ENCODE data around the gene PXDN.
"Not testable (repeated sequence)": the region's sequence is repeated elsewhere in the genome, so short reads cannot be mapped to it uniquely, and the experiment has no call there.

The PXDN gene, protein sequence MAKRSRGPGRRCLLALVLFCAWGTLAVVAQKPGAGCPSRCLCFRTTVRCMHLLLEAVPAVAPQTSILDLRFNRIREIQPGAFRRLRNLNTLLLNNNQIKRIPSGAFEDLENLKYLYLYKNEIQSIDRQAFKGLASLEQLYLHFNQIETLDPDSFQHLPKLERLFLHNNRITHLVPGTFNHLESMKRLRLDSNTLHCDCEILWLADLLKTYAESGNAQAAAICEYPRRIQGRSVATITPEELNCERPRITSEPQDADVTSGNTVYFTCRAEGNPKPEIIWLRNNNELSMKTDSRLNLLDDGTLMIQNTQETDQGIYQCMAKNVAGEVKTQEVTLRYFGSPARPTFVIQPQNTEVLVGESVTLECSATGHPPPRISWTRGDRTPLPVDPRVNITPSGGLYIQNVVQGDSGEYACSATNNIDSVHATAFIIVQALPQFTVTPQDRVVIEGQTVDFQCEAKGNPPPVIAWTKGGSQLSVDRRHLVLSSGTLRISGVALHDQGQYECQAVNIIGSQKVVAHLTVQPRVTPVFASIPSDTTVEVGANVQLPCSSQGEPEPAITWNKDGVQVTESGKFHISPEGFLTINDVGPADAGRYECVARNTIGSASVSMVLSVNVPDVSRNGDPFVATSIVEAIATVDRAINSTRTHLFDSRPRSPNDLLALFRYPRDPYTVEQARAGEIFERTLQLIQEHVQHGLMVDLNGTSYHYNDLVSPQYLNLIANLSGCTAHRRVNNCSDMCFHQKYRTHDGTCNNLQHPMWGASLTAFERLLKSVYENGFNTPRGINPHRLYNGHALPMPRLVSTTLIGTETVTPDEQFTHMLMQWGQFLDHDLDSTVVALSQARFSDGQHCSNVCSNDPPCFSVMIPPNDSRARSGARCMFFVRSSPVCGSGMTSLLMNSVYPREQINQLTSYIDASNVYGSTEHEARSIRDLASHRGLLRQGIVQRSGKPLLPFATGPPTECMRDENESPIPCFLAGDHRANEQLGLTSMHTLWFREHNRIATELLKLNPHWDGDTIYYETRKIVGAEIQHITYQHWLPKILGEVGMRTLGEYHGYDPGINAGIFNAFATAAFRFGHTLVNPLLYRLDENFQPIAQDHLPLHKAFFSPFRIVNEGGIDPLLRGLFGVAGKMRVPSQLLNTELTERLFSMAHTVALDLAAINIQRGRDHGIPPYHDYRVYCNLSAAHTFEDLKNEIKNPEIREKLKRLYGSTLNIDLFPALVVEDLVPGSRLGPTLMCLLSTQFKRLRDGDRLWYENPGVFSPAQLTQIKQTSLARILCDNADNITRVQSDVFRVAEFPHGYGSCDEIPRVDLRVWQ (N-terminal part only)

DNA sequence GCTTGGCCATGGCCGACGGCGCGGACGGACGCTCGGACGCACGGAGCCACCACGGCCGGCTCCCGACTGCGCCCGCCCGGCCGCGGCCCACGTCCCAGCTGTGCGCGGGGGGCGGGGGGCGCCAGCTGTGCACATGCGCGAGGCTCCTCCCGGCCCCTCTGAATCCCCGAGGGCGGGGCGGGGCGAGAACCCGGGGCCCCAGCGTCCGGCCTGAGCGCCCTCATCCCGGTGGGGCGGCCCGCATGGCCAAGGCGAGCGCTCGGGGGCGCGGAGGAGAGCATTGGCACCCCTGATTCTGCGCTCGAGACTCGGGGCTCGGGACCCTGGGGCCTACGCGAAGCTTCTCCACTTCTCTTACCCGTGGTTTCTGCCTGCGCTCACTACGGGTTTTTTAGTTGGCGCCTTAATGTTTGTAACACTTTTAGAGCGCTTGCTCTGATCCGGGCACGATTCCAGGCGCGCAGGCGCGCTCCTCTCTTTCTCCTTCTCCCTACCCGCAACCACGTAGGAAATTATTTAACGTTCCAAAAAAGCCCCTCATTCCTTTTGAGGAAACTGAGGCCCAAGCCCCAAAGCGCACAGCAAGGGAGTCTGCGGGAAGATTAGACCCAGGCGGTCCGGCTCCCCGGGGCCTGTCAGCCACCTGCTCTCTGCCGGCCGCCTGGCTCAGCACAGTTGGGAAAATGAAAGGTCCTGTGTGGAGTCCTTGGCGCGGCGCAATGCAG, at the start of gene PXDN:
TSS of gene PXDN (minus strand) at position 70 of the 725 bp plus-strand sequence. CDS start at position 10, 60 bp downstream.
- no peak for DNase-seq (ENCODE audit: low read depth in 2 of 2)

DNA sequence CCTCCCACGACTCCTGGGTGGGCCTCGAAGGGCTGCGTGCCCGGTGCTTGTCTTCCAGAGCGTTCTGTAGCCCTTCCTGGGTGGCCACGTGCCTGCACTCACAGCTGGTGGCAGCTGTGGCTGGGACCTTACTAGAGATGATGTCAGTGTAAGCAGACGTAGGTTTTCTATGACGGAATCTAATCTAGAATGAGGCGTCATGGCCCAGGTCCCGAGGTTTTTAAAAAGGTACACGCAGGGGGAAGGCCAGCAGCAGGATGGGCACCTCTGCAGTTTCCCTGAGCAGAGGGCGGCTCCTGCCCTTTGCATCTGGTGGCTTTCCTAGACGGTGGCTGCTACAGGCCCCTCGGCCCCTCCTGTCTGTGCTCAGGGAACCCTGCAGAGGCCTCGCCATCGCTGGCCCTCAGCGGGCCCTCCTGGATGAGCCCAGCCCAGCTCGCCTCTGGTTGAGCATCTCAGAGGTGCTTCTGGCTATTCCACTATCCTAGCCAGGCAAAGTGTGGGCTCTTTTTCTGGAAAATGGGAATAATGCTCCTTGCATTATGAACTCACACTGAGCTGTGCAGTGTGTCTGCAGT, 49.6 kb upstream of the PXDN start:
- no peak for DNase-seq (ENCODE audit: low read depth in 2 of 2)

DNA sequence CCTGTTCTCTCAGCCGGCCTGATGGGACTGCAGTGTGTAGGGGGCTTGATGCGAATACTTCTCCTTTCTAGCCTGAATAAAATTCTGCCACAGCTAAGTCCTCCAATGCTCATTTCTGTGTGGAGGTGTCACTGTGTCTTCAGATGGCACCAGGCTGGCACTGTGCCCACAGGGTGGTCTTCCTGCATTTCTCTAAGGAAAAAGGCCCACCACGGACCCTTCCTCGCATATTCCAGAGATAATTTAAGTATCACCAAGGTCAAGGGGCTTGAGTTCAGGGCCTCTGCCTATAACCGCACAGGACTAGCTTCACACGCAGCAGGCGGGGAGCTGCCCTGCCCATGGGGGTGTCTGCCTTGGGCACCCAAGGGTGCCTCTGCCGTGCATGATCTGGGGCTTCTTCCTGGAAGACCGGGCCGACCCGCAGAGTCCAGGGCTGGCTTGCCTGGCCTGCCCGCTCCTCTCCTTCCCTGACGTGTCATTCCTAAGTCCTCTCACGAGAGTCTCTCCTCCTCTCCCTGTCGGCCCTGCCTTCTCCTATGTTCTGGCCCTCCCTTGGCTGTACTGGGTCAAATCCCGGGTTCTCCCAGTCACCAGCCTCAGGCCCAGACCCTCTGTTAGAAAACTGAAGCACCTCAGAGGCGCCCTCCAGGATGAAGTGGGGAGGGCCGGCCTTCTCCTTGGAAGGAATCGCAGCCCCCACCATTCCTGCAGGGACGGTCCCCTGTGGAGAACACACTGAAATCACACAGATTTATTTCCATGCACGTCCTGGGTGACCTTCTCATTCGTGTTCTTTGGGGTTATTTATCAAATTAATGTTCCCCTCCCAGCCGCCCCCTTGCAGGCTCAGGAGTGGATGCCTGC, 48.9 kb upstream of the PXDN start:
- DNase-seq (ENCODE audit: low read depth in 2 of 2) = no peak

DNA sequence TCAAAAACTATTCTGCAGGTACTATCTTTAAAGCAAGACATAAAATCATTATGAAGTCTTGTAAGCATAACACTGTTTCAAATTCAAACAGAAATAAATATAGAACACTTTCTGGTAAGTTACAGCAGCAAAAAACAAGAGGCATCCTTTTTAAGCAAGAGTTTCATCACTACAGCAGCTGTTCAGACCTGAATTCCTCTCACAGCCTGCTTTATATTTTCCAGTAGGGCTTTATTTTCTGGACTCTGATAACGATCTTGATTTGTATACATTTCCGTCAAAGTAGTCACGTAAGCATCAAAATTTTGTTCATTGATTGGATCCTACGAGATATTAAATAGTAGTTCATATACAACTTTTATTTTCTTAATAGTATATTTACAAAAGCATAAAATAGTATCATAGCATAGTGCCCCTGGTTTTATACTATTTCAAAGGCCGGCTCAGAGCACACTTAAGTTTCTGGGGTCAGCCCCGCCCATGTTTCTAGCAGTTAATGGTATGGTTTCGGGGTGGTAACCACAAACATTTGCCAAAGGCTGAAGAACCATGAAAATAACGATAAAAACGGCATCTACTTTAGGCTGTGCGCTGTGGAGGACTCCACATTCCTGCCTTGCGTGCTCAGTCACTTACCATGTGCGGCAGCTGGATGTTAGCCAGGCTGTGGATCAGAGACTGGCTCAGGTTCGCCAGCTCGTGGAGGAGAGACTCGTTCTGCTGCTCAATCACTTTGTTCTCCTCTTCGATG, 47.5 kb upstream of the PXDN start:
- DNase-seq (ENCODE audit: low read depth in 2 of 2) = no peak

DNA sequence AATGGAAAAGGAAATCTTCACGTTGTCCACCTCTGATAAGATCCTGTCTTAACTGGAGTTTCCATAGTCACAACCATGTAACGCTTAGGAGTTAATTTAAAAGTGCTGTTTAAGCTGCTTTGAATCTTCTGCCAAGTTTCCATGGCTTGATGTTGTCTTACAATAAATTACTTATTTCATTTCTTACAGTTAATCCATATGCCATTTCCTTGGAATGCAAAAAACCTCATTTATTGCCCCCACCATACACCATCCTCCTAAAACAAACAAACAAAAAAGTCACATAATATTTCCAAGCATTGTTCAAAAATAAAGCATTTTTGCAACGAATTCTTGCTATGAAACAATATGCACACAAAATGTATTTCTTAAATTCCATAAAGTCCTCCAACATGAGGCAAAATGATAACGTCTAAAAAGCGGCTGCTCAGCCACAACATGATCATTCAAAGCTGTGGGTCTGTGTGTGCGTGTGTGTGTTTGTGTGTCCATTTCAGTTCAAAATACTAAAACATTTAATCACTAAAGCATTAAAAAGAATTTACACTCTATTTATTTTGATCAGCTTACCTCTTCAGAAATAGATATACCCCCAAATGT, 46.8 kb upstream of the PXDN start:
- no peak for DNase-seq (ENCODE audit: low read depth in 2 of 2)

DNA sequence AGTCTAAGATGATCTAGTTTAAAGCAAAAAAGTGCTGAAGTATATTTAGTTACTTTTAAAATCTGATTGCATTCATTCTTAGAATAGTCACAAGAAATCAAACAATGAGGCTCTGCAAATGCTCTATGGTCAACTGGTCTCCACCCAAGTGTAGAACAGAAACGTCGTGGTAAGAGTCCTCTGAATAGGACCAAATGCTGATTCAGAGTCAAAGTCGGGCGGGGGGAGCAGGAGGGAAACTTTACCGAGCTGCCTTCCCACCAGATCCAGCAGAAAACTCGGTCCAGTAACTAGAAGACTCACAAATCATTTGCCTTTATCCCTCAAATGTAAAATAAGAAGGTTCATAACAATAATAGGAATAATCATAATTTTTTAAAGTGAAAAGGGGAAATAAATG, 46.2 kb upstream of the PXDN start:
- DNase-seq (ENCODE audit: low read depth in 2 of 2) = no peak

DNA sequence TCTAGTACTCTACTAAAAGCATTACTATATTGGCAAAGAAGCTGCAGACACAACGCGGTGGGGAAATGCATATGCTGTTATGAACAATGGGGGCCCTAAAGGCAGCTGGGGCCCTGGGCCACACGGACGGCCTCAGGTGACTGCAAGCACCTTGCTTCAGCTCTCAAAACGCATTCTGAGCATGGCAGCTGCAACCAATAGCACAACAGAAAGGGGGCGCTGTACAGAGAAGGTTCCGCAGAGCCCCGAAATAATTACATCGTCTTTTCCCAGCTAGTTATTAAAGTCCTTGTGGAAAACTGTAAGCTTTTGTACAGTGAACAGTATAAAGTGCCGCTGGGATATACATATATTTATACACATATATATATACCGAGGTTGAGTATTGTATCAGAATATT, 45.3 kb upstream of the PXDN start:
- no peak for DNase-seq (ENCODE audit: low read depth in 2 of 2)

DNA sequence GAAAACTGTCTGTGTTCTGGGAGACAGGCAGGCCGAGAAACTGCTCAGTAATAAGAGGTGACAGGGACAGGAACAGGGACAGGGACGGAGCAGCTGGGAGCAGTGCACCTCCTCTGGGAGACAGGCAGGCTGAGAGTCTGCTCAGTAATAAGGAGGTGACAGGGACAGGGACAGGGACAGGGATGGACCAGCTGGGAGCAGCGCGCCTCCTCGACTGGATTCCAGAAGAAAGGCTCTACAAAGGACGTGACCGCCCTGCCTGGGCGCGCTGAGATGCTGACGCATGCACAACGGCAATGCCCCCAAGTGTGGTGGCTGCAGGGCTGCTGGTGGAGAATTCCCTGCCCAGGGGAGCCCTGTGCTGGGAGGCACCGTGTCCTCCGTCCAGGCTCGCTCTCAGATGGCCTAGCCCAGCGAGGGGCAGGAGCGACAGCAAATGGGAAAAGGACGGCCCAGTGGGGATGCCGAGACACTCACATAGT, 44.2 kb upstream of the PXDN start:
- no peak for DNase-seq (ENCODE audit: low read depth in 2 of 2)

DNA sequence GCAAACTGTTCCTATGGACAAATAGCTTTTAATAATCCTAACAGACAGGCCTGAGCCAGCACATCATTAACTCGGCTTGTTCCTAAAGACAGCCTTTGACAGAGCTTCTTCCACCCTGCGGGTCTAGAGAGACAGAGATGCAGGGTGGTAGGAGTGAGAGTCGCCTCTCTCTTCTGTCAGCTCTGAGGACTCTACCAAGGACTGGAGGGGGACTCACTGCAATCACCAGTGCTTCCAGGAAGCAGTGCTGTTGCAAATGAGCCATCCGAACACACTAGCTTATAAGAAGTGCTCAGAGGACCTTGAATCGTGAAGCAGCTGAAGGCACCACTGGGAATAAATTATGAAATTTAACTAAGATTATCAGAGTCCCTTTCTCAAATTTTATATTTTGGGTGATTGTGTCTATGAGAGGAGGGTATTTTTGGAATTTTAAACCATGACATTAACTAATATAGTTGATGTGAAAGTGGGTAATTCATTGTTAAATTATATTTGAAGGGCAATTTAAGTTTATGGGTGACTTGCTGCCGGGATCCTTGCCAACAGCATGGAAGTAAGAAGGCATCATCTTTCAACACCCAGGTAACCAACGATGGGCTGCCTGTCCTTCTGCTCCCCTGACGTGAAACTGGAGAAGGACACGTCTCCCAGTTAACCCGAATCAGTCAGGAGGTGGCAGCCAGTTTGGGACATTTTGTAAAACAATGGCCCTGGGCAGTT, 43.6 kb upstream of the PXDN start:
- no peak for DNase-seq (ENCODE audit: low read depth in 2 of 2)

DNA sequence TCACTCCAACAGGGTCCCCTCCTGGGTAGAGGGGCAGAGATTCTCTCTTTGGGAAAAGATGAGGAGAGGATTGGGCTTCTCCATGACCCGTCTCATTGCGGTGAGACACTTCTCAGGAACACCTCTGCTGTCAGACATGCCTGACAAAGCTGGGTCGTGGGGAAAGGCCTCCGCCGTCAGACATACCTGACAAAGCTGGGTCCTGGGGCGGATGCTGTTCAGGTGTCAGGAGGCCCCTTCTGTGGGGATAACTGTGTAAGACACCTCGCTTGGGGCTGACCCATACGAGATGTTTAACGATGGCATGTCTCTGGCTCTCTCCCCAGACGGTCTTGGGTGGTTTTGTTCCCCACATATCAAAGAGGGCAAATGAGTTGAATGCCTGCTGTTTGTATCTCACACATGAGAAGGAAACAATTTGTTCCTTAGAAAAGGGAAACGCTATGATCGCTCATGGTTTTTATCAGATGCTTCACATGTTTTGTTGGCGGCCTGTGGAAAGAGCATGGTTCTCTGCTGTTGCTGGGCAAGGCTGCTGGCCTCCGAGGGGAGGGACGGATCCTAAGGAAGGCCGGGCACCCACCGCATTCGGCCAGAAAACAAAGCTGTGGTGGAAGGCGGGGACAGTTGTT, 40.8 kb upstream of the PXDN start:
- DNase-seq (ENCODE audit: low read depth in 2 of 2) = no peak

DNA sequence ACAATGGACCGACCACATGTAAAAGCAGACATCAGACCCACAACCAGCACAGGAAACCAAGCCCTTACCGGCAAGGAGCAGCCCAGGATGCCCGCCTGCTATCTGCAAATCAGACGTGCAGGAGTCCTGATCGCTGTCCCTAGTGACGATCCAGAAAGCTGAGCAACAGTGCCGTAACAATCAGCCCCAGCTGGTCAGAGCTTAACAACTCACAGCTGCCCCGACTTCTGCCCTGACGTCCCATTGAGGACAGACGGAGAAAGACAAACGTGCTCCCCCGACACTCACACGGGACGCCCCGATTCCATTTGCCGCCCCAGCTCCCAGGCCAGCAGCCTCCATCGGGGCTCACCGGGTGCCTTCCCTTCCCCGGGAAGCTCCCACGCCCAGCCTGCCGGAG, 39.8 kb upstream of the PXDN start:
- DNase-seq (ENCODE audit: low read depth in 2 of 2) = no peak

DNA sequence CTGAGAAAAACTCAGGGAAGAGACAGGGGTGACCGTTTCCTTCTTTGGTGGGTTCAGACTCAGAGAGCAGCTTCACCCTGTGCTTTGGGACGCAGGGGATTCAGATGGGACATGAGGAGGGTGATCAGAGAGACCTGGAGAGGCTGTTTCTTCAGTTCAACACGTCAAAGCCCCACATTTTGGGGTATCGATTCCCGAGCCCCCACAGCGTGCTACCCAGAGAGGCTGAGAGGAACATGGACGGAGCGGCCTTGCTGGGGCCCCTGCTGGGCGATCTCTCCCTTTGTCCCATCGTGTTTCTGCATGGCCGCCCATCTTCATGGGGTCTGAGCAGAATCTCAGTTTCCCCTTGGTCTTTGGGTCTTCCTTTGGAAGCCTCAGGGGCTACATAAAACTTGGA, 38.2 kb upstream of the PXDN start:
- DNase-seq (ENCODE audit: low read depth in 2 of 2) = no peak

DNA sequence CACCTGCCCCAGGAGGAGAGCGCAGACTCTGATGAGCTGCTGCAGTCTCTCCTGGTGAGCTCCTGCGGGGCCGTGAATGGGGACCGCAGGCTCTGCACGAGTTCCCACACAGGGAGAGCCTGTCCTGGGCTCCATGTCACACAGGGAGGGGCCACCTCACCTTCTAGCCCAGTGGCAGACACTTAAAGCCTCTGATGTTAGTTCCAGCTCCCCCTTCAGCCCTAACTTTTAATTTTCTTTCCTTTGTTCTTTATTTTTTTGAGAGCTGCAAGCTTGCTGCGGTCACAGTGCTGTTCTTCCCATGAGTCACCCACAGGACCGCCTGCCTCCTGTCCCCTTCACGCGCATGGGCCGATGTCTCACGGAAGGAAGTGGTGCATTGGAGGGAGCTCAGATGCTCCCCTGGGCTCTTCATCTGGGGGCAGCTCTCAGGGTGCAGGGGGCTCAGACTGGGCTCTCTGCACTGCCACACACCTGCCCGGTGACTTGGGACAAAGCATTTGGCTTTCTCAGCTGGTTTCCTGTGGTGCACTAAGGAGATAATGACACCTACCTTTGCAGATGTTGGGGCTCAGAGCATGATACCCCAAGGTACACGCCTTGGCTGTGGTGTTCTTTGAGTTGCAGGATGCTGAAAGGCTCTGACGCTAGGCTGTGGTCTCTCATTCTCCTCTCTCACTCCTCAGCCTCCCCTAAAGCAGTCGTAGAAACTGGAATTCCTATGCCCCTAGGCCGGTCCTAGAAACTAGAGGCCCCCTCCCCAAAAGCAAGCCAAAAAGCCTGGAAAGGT, 37.2 kb upstream of the PXDN start:
- no peak for DNase-seq (ENCODE audit: low read depth in 2 of 2)

DNA sequence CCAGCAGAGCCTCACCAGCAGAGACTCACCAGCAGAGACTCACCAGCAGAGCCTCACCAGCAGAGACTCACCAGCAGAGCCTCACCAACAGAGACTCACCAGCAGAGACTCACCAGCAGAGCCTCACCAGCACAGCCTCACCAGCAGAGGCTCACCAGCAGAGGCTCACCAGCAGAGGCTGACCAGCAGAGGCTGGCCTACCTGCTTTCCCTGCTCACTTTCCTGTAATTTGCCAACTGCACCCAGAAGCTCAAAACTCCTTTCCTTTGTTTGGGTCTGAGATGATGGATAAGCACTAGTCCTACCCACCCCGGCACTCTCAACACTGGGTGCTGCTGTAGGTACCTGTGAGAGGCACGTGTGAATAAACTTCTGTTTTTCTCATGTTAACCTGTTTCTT, 36.4 kb upstream of the PXDN start:
- DNase-seq (ENCODE audit: low read depth in 2 of 2) = no peak

DNA sequence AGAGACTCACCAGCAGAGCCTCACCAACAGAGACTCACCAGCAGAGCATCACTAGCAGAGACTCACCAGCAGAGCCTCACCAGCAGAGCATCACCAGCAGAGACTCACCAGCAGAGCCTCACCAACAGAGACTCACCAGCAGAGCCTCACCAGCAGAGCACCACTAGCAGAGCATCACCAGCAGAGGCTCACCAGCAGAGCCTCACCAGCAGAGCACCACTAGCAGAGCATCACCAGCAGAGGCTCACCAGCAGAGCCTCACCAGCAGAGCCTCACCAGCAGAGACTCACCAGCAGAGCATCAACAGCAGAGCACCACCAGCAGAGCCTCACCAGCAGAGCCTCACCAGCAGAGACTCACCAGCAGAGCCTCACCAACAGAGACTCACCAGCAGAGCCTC, 35.7 kb upstream of the PXDN start:
- not testable (repeated sequence) for DNase-seq (ENCODE audit: low read depth in 2 of 2)

DNA sequence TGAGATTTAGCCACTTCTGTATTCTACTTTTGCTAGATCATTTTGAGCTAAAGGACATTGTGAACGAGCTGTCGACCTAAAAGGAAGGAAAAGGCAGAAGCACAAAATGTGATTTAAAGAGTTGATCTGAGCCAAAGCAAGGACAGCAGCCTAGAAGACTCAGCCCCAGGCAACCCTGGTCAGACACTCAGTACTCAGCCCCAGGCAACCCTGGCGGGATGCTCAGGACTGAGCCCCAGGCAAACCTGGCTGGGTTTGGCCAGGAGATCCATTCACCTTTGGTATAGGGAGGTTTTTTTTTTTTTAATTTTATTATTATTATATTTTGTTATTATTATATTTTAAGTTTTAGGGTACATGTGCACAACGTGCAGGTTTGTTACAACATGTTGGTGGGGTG, 34.3 kb upstream of the PXDN start:
- no peak for DNase-seq (ENCODE audit: low read depth in 2 of 2)

DNA sequence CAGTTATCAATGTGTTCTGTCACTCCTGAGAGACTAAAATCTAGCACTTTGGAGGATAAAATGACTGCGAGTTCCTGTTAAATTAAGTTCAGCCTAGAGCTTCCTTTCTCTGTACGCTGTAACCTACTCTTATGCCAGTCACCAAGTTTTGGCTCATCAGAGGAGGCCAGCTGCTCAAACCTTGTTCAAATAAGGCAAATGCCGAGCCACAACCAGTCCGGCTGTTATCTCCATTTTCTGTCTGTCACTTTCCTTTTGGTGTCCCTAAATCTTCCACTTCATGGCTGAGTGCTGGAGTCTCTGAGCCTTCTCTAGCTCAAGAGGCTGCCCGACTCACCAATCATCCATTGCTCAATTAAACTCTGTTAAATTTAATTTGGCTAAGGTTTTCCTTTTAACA, 33.5 kb upstream of the PXDN start:
- no peak for DNase-seq (ENCODE audit: low read depth in 2 of 2)
